HS-5 (cell line): Measurements from ENCODE around the gene SPATA16.
A peak's percentile ranks its signal among the peaks of the same experiment; 100 is the strongest.
"Not testable (repeated sequence)": the region's sequence is repeated elsewhere in the genome, so short reads cannot be mapped to it uniquely, and the experiment has no call there.

ENCODE experiments used
- DNase-seq: peaks from one replicate; pipeline ENCODE4 v3.0.0-alpha.2; 2012; ENCODE audit warnings: low read depth

The SPATA16 gene

GRCh38 chr3:172946061-172946460 is 195.0 kb downstream of the SPATA16 start:
- no peak for DNase-seq

GRCh38 chr3:172939651-172940293 is 201.3 kb downstream of the SPATA16 start:
- peak; percentile 80 for DNase-seq

- no peak for DNase-seq
Observed at GRCh38 chr3:172938788-172939187, 202.2 kb downstream of the SPATA16 start.

GRCh38 chr3:172931746-172932285 is 209.2 kb downstream of the SPATA16 start:
- DNase-seq = no peak

GRCh38 chr3:172929451-172929850 is 211.6 kb downstream of the SPATA16 start:
- DNase-seq = no peak

- DNase-seq = no peak
Observed at GRCh38 chr3:172924546-172924945, 216.5 kb downstream of the SPATA16 start.

GRCh38 chr3:172919297-172919683 is 221.7 kb downstream of the SPATA16 start:
- no peak for DNase-seq

- DNase-seq = no peak
Observed at GRCh38 chr3:172918568-172919296, 222.3 kb downstream of the SPATA16 start.

- no peak for DNase-seq
Observed at GRCh38 chr3:172918165-172918564, 222.9 kb downstream of the SPATA16 start.

- no peak for DNase-seq
Observed at GRCh38 chr3:172915911-172916514, 225.0 kb downstream of the SPATA16 start.

- no peak for DNase-seq
Observed at GRCh38 chr3:172914854-172915253, 226.2 kb downstream of the SPATA16 start.

- no peak for DNase-seq
Observed at GRCh38 chr3:172913911-172914655, 227.0 kb downstream of the SPATA16 start.

- DNase-seq = no peak
Observed at GRCh38 chr3:172911142-172911541, 229.9 kb downstream of the SPATA16 start.

GRCh38 chr3:172908771-172909270 is 232.2 kb downstream of the SPATA16 start:
- DNase-seq = no peak

GRCh38 chr3:172905451-172905850 is 235.6 kb downstream of the SPATA16 start:
- no peak for DNase-seq

- DNase-seq = no peak
Observed at GRCh38 chr3:172904711-172905373, 236.2 kb downstream of the SPATA16 start.

- DNase-seq = no peak
Observed at GRCh38 chr3:172903642-172904320, 237.3 kb downstream of the SPATA16 start.

GRCh38 chr3:172892158-172892557 is 248.9 kb downstream of the SPATA16 start:
- DNase-seq = peak; percentile 68

GRCh38 chr3:172885704-172886103 is 255.3 kb downstream of the SPATA16 start:
- no peak for DNase-seq

- DNase-seq = no peak
Observed at GRCh38 chr3:172882563-172882962, 258.5 kb downstream of the SPATA16 start.

GRCh38 chr3:172879381-172879780 is 261.7 kb downstream of the SPATA16 start:
- not testable (repeated sequence) for DNase-seq
